A673 (cell line): ENCODE measurements around the gene CRNN. TPM values are rescaled to one million over a fixed set of nuclear protein-coding genes. Genes with fewer than 3 reads are reported as not detected.

ENCODE experiments used
- BruUV-seq: library from RNA; stranded (reverse); fragments of 400-500 nt; replicated peaks from 2 replicates; lab custom pipeline; 2021; lab: Mats Ljungman, UMichigan
- CTCF ChIA-PET: fragments of 300-600 bp; sonication (Branson Sonifier 250); formaldehyde crosslinking; loops from one replicate; lab custom pipeline; 2022; ENCODE audit warnings: antibody characterized with exemption; lab: Charles Lee
- POLR2A ChIA-PET: fragments of 300-600 bp; sonication (Branson Sonifier 250); formaldehyde crosslinking; loops from one replicate; lab custom pipeline; 2022; ENCODE audit warnings: antibody characterized with exemption; ENCODE audit not compliant: low non-redundant PET; lab: Charles Lee
- DNase-seq: peaks from one replicate; pipeline ENCODE4 v3.0.0-alpha.2; 2015; ENCODE audit warnings: low spot score
- H3K27ac ChIP-seq: fragments of 200-600 bp; sonication (generic); 2 replicates; pipeline ENCODE4 v1.5.1; 2016; ENCODE audit warnings: mixed run types, low read depth, mild to moderate bottlenecking, mixed read lengths, antibody characterized with exemption, low read length; ENCODE audit not compliant: poor library complexity, severe bottlenecking
- H3K27me3 ChIP-seq: fragments of 200-600 bp; sonication (generic); replicated peaks from 2 replicates; pipeline ENCODE4 v1.6.1; 2017; ENCODE audit warnings: mixed run types, low read depth, mild to moderate bottlenecking, mixed read lengths, antibody characterized with exemption, low read length; ENCODE audit not compliant: insufficient read depth, poor library complexity
- H3K36me3 ChIP-seq: fragments of 200-600 bp; sonication (generic); 2 replicates; pipeline ENCODE4 v1.6.1; 2016; ENCODE audit warnings: mixed run types, mild to moderate bottlenecking, mixed read lengths, antibody characterized with exemption, low read length; ENCODE audit not compliant: insufficient read depth, poor library complexity, severe bottlenecking
- H3K4me1 ChIP-seq: fragments of 200-600 bp; sonication (generic); 2 replicates; pipeline ENCODE4 v1.6.1; 2017; ENCODE audit warnings: mixed run types, mild to moderate bottlenecking, mixed read lengths, antibody characterized with exemption, low read length; ENCODE audit not compliant: insufficient read depth, poor library complexity, severe bottlenecking
- H3K4me3 ChIP-seq: fragments of 200-600 bp; sonication (generic); 2 replicates; pipeline ENCODE4 v1.5.1; 2016; ENCODE audit warnings: low read depth, mixed run types, mild to moderate bottlenecking, mixed read lengths, low read length; ENCODE audit not compliant: poor library complexity, severe bottlenecking
- H3K9me3 ChIP-seq: fragments of 200-600 bp; sonication (generic); 2 replicates; pipeline ENCODE4 v1.6.1; 2016; ENCODE audit warnings: mixed run types, low read depth, mild to moderate bottlenecking, mixed read lengths, antibody characterized with exemption, low read length; ENCODE audit not compliant: poor library complexity, severe bottlenecking
- EZH2 ChIP-seq: fragments of 200-600 bp; sonication (generic); IDR thresholded peaks from 2 replicates; pipeline ENCODE4 v1.6.1; 2017; ENCODE audit warnings: borderline replicate concordance, low read depth, mild to moderate bottlenecking, mixed read lengths, antibody characterized with exemption, low read length; ENCODE audit not compliant: poor library complexity, severe bottlenecking
- intact Hi-C: fragments of 100-400 bp; cut with micrococcal nuclease; formaldehyde crosslinking; loops from one replicate; pipeline ENCODE4 v1.10.0; 2022; ENCODE audit not compliant: unreplicated experiment
- total RNA-seq: library from RNA; stranded (reverse); gene quantifications from 2 replicates; pipeline ENCODE4 v1.2.3, GENCODE V29; 2021
- TF ChIP-seq, protein P1 (sequence below): fragments of 300-800, 200-600 bp; sonication (generic); conservative IDR thresholded peaks from 2 replicates; pipeline ENCODE4 v1.5.1; 2017; ENCODE audit warnings: low read depth, mild to moderate bottlenecking, antibody characterized with exemption, low read length, moderate library complexity, mixed read lengths

The CRNN gene
- total RNA-seq, 1 experiment from 2014 or later: not detected

DNA sequence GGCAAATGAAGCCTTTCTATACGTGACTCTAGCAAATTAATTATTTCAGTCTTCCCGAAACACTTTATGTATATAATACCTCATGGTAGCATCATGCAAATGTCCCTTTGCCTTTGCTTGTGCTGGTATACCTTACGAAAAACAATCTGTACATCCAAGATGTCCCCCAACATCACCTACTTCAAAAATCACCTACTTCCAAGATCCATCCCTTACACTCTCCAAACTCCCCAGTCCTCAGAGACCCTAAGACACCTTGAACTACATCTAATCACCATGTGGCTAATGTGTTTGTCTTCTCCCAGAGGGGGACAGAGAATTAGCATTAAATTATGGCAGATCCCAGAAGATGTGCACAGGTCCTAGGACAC lies 46.5 kb upstream of the CRNN start:
- CTCF ChIA-PET: no interaction called here

DNA sequence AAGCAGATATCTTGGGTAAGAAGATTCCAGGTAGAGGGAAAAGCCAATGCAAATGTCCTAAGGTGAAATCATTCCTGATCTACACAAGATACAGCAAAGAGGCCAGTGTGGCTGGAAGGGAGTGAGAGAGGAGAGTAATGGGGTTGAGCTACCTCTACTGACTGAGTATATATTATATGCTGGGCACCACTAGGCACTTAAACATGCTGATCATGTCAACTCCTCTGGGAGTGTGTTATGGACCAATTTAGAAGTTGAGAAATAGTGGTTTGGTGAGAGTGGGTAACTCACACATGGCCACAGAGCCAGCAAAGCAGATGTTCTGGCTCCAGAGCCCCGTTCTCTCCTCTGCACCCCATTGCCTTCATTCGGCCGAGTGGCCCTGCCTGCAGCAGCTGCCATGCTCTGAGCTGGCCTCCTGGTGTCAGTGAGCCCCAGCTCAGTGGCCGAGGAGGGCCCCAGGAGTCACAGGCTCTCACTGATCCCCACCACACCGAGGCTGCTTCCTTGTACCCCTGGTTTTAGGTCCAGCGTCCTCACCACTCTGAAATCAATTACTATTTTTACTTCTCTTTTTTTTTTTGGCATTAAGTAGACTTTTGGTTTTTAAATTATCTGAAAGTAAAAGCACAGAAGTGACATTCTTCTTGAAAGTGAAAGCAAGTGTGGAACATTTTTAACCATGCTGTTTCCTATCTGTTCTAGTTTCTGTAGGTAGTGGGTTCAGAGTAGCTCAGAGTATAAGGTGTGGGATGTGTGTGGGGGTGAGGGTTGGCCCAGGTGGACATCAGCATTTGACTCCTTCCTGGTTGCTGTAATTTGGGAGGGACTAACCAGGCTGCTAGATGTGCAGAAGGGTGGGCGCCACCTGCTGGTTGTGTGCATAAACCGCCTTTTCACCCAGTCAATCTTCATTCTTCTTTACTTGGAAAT lies 45.8 kb upstream of the CRNN start:
- no TSS peak for BruUV-seq
- intact Hi-C loops: loop anchor here (5.0 kb wide), 2 partner anchors 113 to 318 kb away; no protein-coding TSS in a partner anchor
- ChIA-PET CTCF (interaction anchor here (0.8 to 2.4 kb wide), 4 partner anchors 11 to 273 kb away, joined by 3 to 20 read pairs (median 12); no protein-coding TSS in a partner anchor), POLR2A (no interaction called here)
- H3K4me3 ChIP-seq: no peak overlapping the region
- DNase-seq: peak; percentile 73
- no peaks in the 10 kb centered on the region for H3K36me3 ChIP-seq
- H3K4me1 ChIP-seq: no peaks in the 10 kb centered on the region
- TF ChIP-seq EZH2: no peak
- TF ChIP-seq, protein P1, sequence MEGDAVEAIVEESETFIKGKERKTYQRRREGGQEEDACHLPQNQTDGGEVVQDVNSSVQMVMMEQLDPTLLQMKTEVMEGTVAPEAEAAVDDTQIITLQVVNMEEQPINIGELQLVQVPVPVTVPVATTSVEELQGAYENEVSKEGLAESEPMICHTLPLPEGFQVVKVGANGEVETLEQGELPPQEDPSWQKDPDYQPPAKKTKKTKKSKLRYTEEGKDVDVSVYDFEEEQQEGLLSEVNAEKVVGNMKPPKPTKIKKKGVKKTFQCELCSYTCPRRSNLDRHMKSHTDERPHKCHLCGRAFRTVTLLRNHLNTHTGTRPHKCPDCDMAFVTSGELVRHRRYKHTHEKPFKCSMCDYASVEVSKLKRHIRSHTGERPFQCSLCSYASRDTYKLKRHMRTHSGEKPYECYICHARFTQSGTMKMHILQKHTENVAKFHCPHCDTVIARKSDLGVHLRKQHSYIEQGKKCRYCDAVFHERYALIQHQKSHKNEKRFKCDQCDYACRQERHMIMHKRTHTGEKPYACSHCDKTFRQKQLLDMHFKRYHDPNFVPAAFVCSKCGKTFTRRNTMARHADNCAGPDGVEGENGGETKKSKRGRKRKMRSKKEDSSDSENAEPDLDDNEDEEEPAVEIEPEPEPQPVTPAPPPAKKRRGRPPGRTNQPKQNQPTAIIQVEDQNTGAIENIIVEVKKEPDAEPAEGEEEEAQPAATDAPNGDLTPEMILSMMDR: peak; percentile 89
- H3K9me3 ChIP-seq: no peaks in the 10 kb centered on the region
- no peak overlapping the region for H3K27ac ChIP-seq
- no peaks in the 10 kb centered on the region for H3K27me3 ChIP-seq

More for the DNA sequence above, 46.5 kb upstream of the CRNN start:
- TF ChIP-seq EZH2: no peak
- TF ChIP-seq, protein P1: 0 out of 2 replicates have a peak, but pooled peaks have one; percentile 6
- no peaks in the 10 kb centered on the region for H3K36me3 ChIP-seq
- H3K27me3 ChIP-seq: no peaks in the 10 kb centered on the region
- POLR2A ChIA-PET: no interaction called here
- no peak for DNase-seq
- BruUV-seq: no TSS peak
- no peak overlapping the region for H3K4me3 ChIP-seq
- no peak overlapping the region for H3K27ac ChIP-seq
- H3K4me1 ChIP-seq: no peaks in the 10 kb centered on the region
- no peaks in the 10 kb centered on the region for H3K9me3 ChIP-seq
- intact Hi-C loops: no loop called here

DNA sequence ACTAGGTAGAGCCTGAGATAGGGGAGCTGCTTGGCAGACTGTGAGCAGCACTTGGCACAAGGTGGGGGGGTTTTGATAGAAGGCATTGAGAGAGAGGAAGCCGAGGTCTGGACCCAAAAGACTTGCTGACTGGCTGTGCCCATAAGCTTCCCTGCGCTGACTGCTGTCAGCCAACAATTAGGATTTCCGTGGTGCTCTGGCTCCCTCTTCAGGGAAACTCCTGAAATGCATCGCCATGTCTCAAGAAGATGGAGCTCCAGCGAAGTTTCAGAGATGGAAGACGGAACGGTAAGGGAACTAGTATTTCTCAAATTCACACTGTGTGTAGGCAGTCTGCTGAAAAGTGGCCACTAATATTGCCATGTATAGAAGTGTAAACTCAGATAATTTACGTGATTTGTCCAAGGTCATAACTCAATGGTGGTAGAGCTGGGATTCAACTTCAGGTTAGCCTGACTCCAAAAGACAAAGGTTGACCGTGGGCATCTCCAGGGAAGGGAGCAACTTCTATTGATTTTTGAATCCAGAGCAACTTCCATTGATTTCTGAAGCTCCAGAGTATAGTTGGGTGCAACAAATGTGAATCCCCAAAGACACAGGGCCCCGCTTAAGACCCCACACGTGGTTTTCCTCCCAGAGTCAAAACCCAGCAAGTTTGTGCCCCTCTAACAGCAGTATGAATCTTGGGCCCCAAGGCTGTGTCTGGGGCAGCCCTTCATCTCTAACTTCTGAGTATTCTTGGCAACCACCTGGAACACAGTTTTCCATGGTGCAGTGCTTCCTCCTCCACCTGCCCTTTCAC lies 44.5 kb upstream of the CRNN start:
- no peaks in the 10 kb centered on the region for H3K36me3 ChIP-seq
- TF ChIP-seq, protein P1: peak; percentile 87
- no peak for TF ChIP-seq EZH2
- CTCF ChIA-PET: interaction anchor here (0.7 to 2.4 kb wide), 13 partner anchors 11 to 405 kb away, joined by 3 to 20 read pairs (median 5); no protein-coding TSS in a partner anchor
- H3K27me3 ChIP-seq: peaks cover 3% of the 10 kb centered on the region
- no peak overlapping the region for H3K27ac ChIP-seq
- POLR2A ChIA-PET: no interaction called here
- H3K4me3 ChIP-seq: no peak overlapping the region
- intact Hi-C loops: loop anchor here (1.0 to 5.0 kb wide), 4 partner anchors 111 to 406 kb away; no protein-coding TSS in a partner anchor
- DNase-seq: peak; percentile 84
- H3K4me1 ChIP-seq: no peaks in the 10 kb centered on the region
- H3K9me3 ChIP-seq: no peaks in the 10 kb centered on the region
- BruUV-seq: no TSS peak
